Measurements from ENCODE around the gene COL7A1.

The COL7A1 gene

GRCh38 chr3:48595075-48595525 is at the start of gene COL7A1:
Gene COL7A1, minus strand, starts transcription at chr3:48595329. Its CDS starts 170 bp downstream, at chr3:48595159.
- no peak for DNase-seq
- in situ Hi-C loops (cut with MboI; ENCODE audit: low pct_unique_long_range_greater_than_20kb, low sequenced_read_pairs) = no loop called here

- DNase-seq = no peak
- in situ Hi-C loops (cut with MboI; ENCODE audit: low pct_unique_long_range_greater_than_20kb, low sequenced_read_pairs) = no loop called here
Observed at GRCh38 chr3:48642605-48643004, 47.5 kb upstream of the COL7A1 start.

- DNase-seq = no peak
- in situ Hi-C loops (cut with MboI; ENCODE audit: low pct_unique_long_range_greater_than_20kb, low sequenced_read_pairs) = no loop called here
Observed at GRCh38 chr3:48641396-48641795, 46.3 kb upstream of the COL7A1 start.

- in situ Hi-C loops (cut with MboI; ENCODE audit: low pct_unique_long_range_greater_than_20kb, low sequenced_read_pairs) = no loop called here
Observed at GRCh38 chr3:48639944-48640606, 44.9 kb upstream of the COL7A1 start.

GRCh38 chr3:48637305-48637704 is 42.2 kb upstream of the COL7A1 start:
- in situ Hi-C loops (cut with MboI; ENCODE audit: low pct_unique_long_range_greater_than_20kb, low sequenced_read_pairs) = no loop called here
- DNase-seq = no peak

More at GRCh38 chr3:48639944-48640606, 44.9 kb upstream of the COL7A1 start:
- no peak for DNase-seq

- no peak for DNase-seq
- in situ Hi-C loops (cut with MboI; ENCODE audit: low pct_unique_long_range_greater_than_20kb, low sequenced_read_pairs) = no loop called here
Observed at GRCh38 chr3:48636149-48636655, 41.1 kb upstream of the COL7A1 start.

GRCh38 chr3:48635222-48636021 is 40.3 kb upstream of the COL7A1 start, which contains the start of gene SLC26A6:
Gene SLC26A6, minus strand, starts transcription at chr3:48635461. Its CDS starts 68 bp downstream, at chr3:48635393.
- in situ Hi-C loops (cut with MboI; ENCODE audit: low pct_unique_long_range_greater_than_20kb, low sequenced_read_pairs) = no loop called here

GRCh38 chr3:48634661-48635221 is 39.6 kb upstream of the COL7A1 start:
- peak; percentile 61 for DNase-seq
- in situ Hi-C loops (cut with MboI; ENCODE audit: low pct_unique_long_range_greater_than_20kb, low sequenced_read_pairs) = no loop called here

More at GRCh38 chr3:48635222-48636021, 40.3 kb upstream of the COL7A1 start, which contains the start of gene SLC26A6:
- peak; percentile 98 for DNase-seq

GRCh38 chr3:48633743-48634142 is 38.6 kb upstream of the COL7A1 start:
- in situ Hi-C loops (cut with MboI; ENCODE audit: low pct_unique_long_range_greater_than_20kb, low sequenced_read_pairs) = no loop called here

GRCh38 chr3:48633256-48633655 is 38.1 kb upstream of the COL7A1 start:
- in situ Hi-C loops (cut with MboI; ENCODE audit: low pct_unique_long_range_greater_than_20kb, low sequenced_read_pairs) = no loop called here
- no peak for DNase-seq

More at GRCh38 chr3:48633743-48634142, 38.6 kb upstream of the COL7A1 start:
- DNase-seq = no peak

- in situ Hi-C loops (cut with MboI; ENCODE audit: low pct_unique_long_range_greater_than_20kb, low sequenced_read_pairs) = no loop called here
- DNase-seq = no peak
Observed at GRCh38 chr3:48631516-48632448, 36.7 kb upstream of the COL7A1 start.

- no peak for DNase-seq
- in situ Hi-C loops (cut with MboI; ENCODE audit: low pct_unique_long_range_greater_than_20kb, low sequenced_read_pairs) = no loop called here
Observed at GRCh38 chr3:48630833-48631232, 35.7 kb upstream of the COL7A1 start.

- in situ Hi-C loops (cut with MboI; ENCODE audit: low pct_unique_long_range_greater_than_20kb, low sequenced_read_pairs) = no loop called here
- no peak for DNase-seq
Observed at GRCh38 chr3:48630407-48630806, 35.3 kb upstream of the COL7A1 start.

GRCh38 chr3:48629894-48630293 is 34.8 kb upstream of the COL7A1 start:
- in situ Hi-C loops (cut with MboI; ENCODE audit: low pct_unique_long_range_greater_than_20kb, low sequenced_read_pairs) = no loop called here
- no peak for DNase-seq

- in situ Hi-C loops (cut with MboI; ENCODE audit: low pct_unique_long_range_greater_than_20kb, low sequenced_read_pairs) = no loop called here
- no peak for DNase-seq
Observed at GRCh38 chr3:48628277-48629017, 33.3 kb upstream of the COL7A1 start.

- in situ Hi-C loops (cut with MboI; ENCODE audit: low pct_unique_long_range_greater_than_20kb, low sequenced_read_pairs) = no loop called here
Observed at GRCh38 chr3:48625600-48625999, 30.5 kb upstream of the COL7A1 start.

GRCh38 chr3:48624767-48625166 is 29.6 kb upstream of the COL7A1 start:
- no peak for DNase-seq
- in situ Hi-C loops (cut with MboI; ENCODE audit: low pct_unique_long_range_greater_than_20kb, low sequenced_read_pairs) = no loop called here

More at GRCh38 chr3:48625600-48625999, 30.5 kb upstream of the COL7A1 start:
- no peak for DNase-seq
